ENCODE results near the gene APBA2.

- TF ChIP-seq CTCF (conservative IDR thresholded peaks at IDR 0.05; ENCODE audit: low read depth, low read length) = no peak
- TF ChIP-seq EZH2 (IDR thresholded peaks at IDR 0.05; ENCODE audit: borderline replicate concordance, low read depth, low read length, poor library complexity, severe bottlenecking) = no peak
These were observed 168.6 kb downstream of the APBA2 start for GRCh38 chr15:29054171-29055045.
